Activated CD8-positive, alpha-beta memory T cell treated with anti-CD3 and anti-CD28 coated beads, Interleukin-2, amount 50 U/mL, for 1 hour (primary cell): Measurements from ENCODE around the gene SMIM1.

Experiments used
- DNase-seq: peaks from one replicate; pipeline ENCODE4 v3.0.0-alpha.2; 2020; ENCODE audit errors: extremely low read depth

The SMIM1 gene

GRCh38 chr1:3772715-3773571 is at the start of gene SMIM1:
Gene SMIM1 (plus strand): TSS chr1:3772749. CDS start chr1:3775374, 2,625 bp downstream.
- no peak for DNase-seq

GRCh38 chr1:3722846-3723245 is 49.7 kb upstream of the SMIM1 start:
- DNase-seq: no peak

- peak; percentile 38 for DNase-seq
These were observed 48.0 kb upstream of the SMIM1 start for GRCh38 chr1:3724416-3725030.

GRCh38 chr1:3725366-3725765 is 47.2 kb upstream of the SMIM1 start:
- DNase-seq: no peak

- no peak for DNase-seq
These were observed 45.3 kb upstream of the SMIM1 start for GRCh38 chr1:3727042-3727824.

GRCh38 chr1:3727825-3728776 is 44.4 kb upstream of the SMIM1 start:
- no peak for DNase-seq

GRCh38 chr1:3729594-3730542 is 42.7 kb upstream of the SMIM1 start:
- DNase-seq: no peak

- DNase-seq: no peak
These were observed 41.9 kb upstream of the SMIM1 start for GRCh38 chr1:3730543-3731247.

GRCh38 chr1:3731583-3732433 is 40.7 kb upstream of the SMIM1 start:
- no peak for DNase-seq

- no peak for DNase-seq
These were observed 40.0 kb upstream of the SMIM1 start for GRCh38 chr1:3732434-3733093.

GRCh38 chr1:3733094-3733882 is 39.3 kb upstream of the SMIM1 start:
- DNase-seq: no peak

- DNase-seq: no peak
These were observed 38.5 kb upstream of the SMIM1 start for GRCh38 chr1:3733883-3734589.

- DNase-seq: no peak
These were observed 37.9 kb upstream of the SMIM1 start for GRCh38 chr1:3734602-3735001.

GRCh38 chr1:3735027-3735681 is 37.4 kb upstream of the SMIM1 start:
- no peak for DNase-seq

GRCh38 chr1:3735688-3736087 is 36.9 kb upstream of the SMIM1 start:
- no peak for DNase-seq

GRCh38 chr1:3736131-3736561 is 36.4 kb upstream of the SMIM1 start:
- no peak for DNase-seq
